ENCODE results near the gene C1orf116.

DNA sequence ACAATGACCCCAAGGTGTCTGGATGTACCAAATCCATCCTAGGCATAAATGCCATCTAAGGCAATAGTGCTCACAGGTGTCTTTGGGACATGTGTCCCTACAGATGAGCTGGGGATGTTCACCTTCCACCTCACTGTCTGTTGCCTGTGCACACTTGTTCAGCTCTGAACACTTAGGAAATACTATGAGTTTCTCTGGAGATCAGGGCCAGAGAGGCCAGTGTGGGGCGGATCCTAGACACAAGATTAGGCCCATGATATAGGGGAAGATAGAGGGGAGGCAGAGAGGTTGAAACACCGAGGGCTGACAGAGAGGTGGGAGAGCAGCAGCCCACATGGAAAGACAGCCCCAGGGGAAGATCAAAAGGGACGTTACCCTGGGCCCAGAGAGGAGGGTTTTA is 25.6 kb downstream of the C1orf116 start:
- TF ChIP-seq, protein P1, sequence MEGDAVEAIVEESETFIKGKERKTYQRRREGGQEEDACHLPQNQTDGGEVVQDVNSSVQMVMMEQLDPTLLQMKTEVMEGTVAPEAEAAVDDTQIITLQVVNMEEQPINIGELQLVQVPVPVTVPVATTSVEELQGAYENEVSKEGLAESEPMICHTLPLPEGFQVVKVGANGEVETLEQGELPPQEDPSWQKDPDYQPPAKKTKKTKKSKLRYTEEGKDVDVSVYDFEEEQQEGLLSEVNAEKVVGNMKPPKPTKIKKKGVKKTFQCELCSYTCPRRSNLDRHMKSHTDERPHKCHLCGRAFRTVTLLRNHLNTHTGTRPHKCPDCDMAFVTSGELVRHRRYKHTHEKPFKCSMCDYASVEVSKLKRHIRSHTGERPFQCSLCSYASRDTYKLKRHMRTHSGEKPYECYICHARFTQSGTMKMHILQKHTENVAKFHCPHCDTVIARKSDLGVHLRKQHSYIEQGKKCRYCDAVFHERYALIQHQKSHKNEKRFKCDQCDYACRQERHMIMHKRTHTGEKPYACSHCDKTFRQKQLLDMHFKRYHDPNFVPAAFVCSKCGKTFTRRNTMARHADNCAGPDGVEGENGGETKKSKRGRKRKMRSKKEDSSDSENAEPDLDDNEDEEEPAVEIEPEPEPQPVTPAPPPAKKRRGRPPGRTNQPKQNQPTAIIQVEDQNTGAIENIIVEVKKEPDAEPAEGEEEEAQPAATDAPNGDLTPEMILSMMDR (IDR thresholded peaks at IDR 0.05), result no peak
- TF ChIP-seq POLR2A (IDR thresholded peaks at IDR 0.05) (no peak), EP300 (IDR thresholded peaks at IDR 0.05) (no peak), POLR2AphosphoS5 (IDR thresholded peaks at IDR 0.05) (no peak)
